Body of pancreas (tissue), 4 donors: ENCODE measurements around the gene PLA2G4D. TPM values are rescaled to one million over a fixed set of nuclear protein-coding genes. Genes with fewer than 3 reads are reported as not detected.

Source experiments
- ATAC-seq: fragments of 150-250 bp; one replicate; pipeline ENCODE4 v1.9.1; 2016
- DNase-seq, 4 donors: peaks; one replicate each; pipeline ENCODE4 v3.0.0-alpha.2; 2019
- H3K27ac ChIP-seq, 4 donors: fragments of 200-600 bp; sonication (generic); 1 replicate in 3 of 4; 2 replicates in 1 of 4; pipeline versions ENCODE4 v1.5.1 to v1.6.1; 2016 to 2019; ENCODE audit warnings: mild to moderate bottlenecking in 1 of 4, mixed read lengths in 1 of 4, moderate library complexity in 1 of 4
- H3K27me3 ChIP-seq, 2 donors: fragments of 200-600 bp; sonication (generic); one replicate each; pipeline ENCODE4 v1.6.0; 2016; ENCODE audit warnings: mild to moderate bottlenecking in 1 of 2
- H3K36me3 ChIP-seq, 2 donors: fragments of 200-600 bp; sonication (generic); replicated peaks in 1 of 2; 2 replicates each; pipeline ENCODE4 v1.5.1; 2016; ENCODE audit warnings: low read depth in 2 of 2; ENCODE audit not compliant: insufficient read depth in 1 of 2
- H3K4me1 ChIP-seq: fragments of 200-600 bp; sonication (generic); one replicate; pipeline ENCODE4 v1.6.0; 2016
- H3K4me3 ChIP-seq, 2 donors: fragments of 200-600 bp; sonication (generic); 1 replicate in 1 of 2; 2 replicates in 1 of 2; pipeline ENCODE4 v1.5.1; 2016 to 2019
- H3K9me3 ChIP-seq, 3 donors: fragments of 200-600 bp; sonication (generic); 1 replicate in 2 of 3; 2 replicates in 1 of 3; pipeline ENCODE4 v1.5.1; 2016
- POLR2A ChIP-seq, 3 donors: fragments of 450-650 bp; IDR thresholded peaks; one replicate each; pipeline ENCODE4 v1.6.1; 2016; ENCODE audit warnings: antibody characterized with exemption in 3 of 3, mild to moderate bottlenecking in 2 of 3
- WGBS, 2 donors: methylation state at CpG; one replicate each; pipeline ENCODE4 v1.1.5; 2017; 5-methylcytosine and 5-hydroxymethylcytosine counted together
- intact Hi-C: fragments of 100-400 bp; cut with DNase I; formaldehyde crosslinking; loops from one replicate; pipeline ENCODE4 v1.15.1; 2023
- total RNA-seq, 2 donors: library from RNA; depleted of rRNA; stranded (reverse); fragments of >200 nt; gene quantifications; one replicate each; pipeline ENCODE4 v1.1.0, GENCODE V29; 2016
- TF ChIP-seq, protein P1 (sequence below), 7 experiments: fragments of 450-650 bp in 4 of 7; fragments of 200-600 bp in 3 of 7; sonication (generic) in 3 of 7; IDR thresholded peaks; one replicate each; pipeline ENCODE4 v1.5.1; 2016 to 2019; ENCODE audit warnings: antibody characterized with exemption in 7 of 7

The PLA2G4D gene
- total RNA-seq, 2 donors from 2014 or later: not detected

DNA sequence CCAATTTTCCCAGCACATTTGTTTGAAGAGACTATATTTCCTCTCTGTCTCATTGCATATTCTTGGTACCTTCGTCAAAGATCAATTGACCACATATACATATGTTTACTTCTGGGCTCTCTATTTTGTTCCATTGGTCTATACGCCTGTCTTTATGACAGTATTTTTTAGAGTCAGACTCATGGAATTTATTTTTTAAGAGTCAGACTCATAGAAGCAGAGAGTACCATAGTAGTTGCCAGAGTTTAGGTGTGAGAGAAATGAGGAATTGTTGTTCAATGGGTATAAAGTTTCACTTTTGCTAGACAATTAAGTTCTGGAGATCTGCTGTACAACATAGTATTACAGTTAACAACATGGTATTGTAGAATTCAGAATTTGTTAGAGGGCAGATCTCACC, 35.0 kb upstream of the PLA2G4D start:
- intact Hi-C loops: no loop called here
- 75 to 77% methylated on average over 2 of the region's 2 CpGs for WGBS, 2 donors

DNA sequence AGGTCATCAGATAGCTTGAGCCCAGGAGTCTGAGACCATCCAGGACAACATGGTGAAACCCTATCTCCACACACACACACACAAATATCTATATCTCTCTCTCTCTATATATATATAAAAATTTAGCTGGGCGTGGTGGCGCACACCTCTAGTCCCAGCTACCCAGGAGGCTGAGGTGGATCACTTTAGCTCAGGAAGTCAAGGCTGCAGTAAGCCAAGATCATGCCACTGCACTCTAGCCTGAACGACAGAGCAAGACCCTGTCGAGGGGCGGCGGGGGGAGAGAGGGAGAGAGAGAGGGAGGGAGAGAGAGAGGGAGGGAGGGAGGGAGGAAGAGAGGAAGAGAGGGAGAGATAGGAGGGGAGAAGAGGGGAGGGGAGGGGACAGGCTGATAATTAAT, 34.1 kb upstream of the PLA2G4D start:
- H3K36me3 ChIP-seq: no peaks in the 10 kb centered on the region
- no peaks in the 10 kb centered on the region for H3K4me1 ChIP-seq
- TF ChIP-seq, protein P1, sequence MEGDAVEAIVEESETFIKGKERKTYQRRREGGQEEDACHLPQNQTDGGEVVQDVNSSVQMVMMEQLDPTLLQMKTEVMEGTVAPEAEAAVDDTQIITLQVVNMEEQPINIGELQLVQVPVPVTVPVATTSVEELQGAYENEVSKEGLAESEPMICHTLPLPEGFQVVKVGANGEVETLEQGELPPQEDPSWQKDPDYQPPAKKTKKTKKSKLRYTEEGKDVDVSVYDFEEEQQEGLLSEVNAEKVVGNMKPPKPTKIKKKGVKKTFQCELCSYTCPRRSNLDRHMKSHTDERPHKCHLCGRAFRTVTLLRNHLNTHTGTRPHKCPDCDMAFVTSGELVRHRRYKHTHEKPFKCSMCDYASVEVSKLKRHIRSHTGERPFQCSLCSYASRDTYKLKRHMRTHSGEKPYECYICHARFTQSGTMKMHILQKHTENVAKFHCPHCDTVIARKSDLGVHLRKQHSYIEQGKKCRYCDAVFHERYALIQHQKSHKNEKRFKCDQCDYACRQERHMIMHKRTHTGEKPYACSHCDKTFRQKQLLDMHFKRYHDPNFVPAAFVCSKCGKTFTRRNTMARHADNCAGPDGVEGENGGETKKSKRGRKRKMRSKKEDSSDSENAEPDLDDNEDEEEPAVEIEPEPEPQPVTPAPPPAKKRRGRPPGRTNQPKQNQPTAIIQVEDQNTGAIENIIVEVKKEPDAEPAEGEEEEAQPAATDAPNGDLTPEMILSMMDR (IDR thresholded peaks at IDR 0.05): no peak
- no peak for TF ChIP-seq POLR2A (IDR thresholded peaks at IDR 0.05)
- WGBS, 2 donors: 52 to 76% methylated on average over 6 of the region's 6 CpGs
- ATAC-seq: no peak
- H3K27ac ChIP-seq: no peak overlapping the region
- intact Hi-C loops: no loop called here
- H3K27me3 ChIP-seq: no peaks in the 10 kb centered on the region
- no peak for DNase-seq
- H3K9me3 ChIP-seq: no peaks in the 10 kb centered on the region
- H3K4me3 ChIP-seq: no peak overlapping the region

More for the DNA sequence above, 35.0 kb upstream of the PLA2G4D start:
- DNase-seq (no peak), ATAC-seq (no peak)
- Histone ChIP-seq H3K27me3 (no peaks in the 10 kb centered on the region), H3K36me3 (no peaks in the 10 kb centered on the region), H3K4me3 (no peak overlapping the region), H3K4me1 (no peaks in the 10 kb centered on the region), H3K9me3 (no peaks in the 10 kb centered on the region), H3K27ac (no peak overlapping the region)
- TF ChIP-seq, protein P1 (IDR thresholded peaks at IDR 0.05): no peak
- TF ChIP-seq POLR2A (IDR thresholded peaks at IDR 0.05): no peak

- no peak for ATAC-seq
- Histone ChIP-seq H3K36me3 (no peaks in the 10 kb centered on the region), H3K27ac (no peak overlapping the region), H3K27me3 (no peaks in the 10 kb centered on the region), H3K9me3 (no peaks in the 10 kb centered on the region), H3K4me3 (no peak overlapping the region), H3K4me1 (peaks cover 10% of the 10 kb centered on the region)
- intact Hi-C loops: no loop called here
- TF ChIP-seq, protein P1 (IDR thresholded peaks at IDR 0.05): no peak
- TF ChIP-seq POLR2A (IDR thresholded peaks at IDR 0.05): no peak
- WGBS, 2 donors: 86 to 90% methylated on average over 3 of the region's 3 CpGs
- DNase-seq: no peak
Observed at GRCh38 chr15:42123546-42123945, 29.2 kb upstream of the PLA2G4D start.

DNA sequence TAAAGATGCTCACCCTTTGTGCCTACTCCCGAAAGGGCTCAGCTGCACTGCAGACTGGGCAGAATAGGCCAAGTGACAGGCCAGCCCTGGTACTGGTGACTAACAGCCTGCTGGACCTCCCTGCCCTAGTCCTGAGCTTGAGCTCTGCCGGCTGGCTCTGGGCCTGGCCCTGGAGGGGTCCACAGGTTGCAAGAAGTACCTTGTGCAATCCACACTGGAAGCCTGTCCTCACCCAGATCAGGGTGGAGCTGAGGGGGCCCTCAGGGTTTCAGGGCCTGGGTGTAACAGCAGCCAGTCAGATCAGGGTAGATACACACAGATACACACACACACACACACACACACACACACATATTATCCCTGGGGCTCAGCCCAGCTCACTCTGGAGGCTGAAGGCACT, 27.3 kb upstream of the PLA2G4D start:
- intact Hi-C loops: no loop called here
- DNase-seq (no peak), ATAC-seq (no peak)
- no peak overlapping the region for H3K27ac ChIP-seq
- no peaks in the 10 kb centered on the region for H3K9me3 ChIP-seq
- peaks cover 13% of the 10 kb centered on the region for H3K4me1 ChIP-seq
- H3K4me3 ChIP-seq: no peak overlapping the region
- H3K36me3 ChIP-seq: no peaks in the 10 kb centered on the region
- WGBS, 2 donors: 46% methylated on average over 2 of the region's 2 CpGs; no CpG with 5 or more reads in 1 of the 2 donors
- no peaks in the 10 kb centered on the region for H3K27me3 ChIP-seq
- no peak for TF ChIP-seq POLR2A (IDR thresholded peaks at IDR 0.05)
- TF ChIP-seq, protein P1 (IDR thresholded peaks at IDR 0.05): no peak

- TF ChIP-seq, protein P1 (IDR thresholded peaks at IDR 0.05): no peak
- TF ChIP-seq POLR2A (IDR thresholded peaks at IDR 0.05): no peak
- 79 to 85% methylated on average over 6 of the region's 6 CpGs for WGBS, 2 donors
- no peak for ATAC-seq
Observed at GRCh38 chr15:42121021-42121420, 26.7 kb upstream of the PLA2G4D start.

More at GRCh38 chr15:42121021-42121420, 26.7 kb upstream of the PLA2G4D start:
- H3K4me1 ChIP-seq: peaks cover 13% of the 10 kb centered on the region
- H3K27me3 ChIP-seq: no peaks in the 10 kb centered on the region
- no peak for DNase-seq
- no peaks in the 10 kb centered on the region for H3K36me3 ChIP-seq
- no peaks in the 10 kb centered on the region for H3K9me3 ChIP-seq
- intact Hi-C loops: no loop called here
- H3K4me3 ChIP-seq: no peak overlapping the region
- no peak overlapping the region for H3K27ac ChIP-seq
